ENCODE data around the gene LFNG.

DNA sequence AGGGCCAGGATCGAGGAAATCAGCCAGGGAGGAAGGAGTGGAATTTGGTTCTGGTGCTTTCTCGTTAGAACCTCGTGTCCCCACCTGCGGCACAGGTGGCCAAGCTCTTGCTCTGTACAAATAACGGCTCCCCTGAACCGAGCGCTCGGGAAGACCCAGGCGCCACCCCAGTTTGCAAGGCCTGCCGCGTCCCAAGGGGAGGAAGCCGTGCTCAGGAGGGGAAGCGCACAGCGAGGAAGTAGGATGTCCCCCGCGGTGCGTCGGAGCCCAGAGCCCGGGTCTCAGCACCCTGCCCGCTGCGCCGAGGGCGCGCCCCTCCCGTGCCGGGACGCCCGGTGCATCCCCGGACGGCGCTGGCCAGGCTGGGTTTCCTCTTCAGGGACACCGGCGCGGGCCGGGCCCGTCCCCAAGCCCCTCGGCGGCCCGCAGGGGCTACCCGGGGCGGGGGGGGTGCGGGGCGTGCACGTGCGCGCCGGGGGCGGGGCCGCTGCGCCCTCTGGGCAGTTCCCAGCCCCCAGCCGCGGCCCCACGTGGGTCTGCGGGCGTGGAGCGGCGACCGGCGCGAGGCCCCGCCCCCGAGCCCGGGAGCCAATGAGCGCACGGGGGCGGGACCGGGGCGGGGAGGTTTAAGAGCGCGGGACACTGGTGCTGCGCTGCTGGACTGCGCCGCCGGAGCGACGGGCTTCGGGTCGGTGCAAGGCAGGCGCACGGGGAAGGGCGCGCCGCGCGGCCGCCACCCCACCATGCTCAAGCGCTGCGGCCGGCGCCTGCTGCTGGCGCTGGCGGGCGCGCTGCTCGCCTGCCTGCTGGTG is at the start of gene LFNG:
- TF ChIP-seq ARNTL (CRISPR knock-in tag; IDR thresholded peaks at IDR 0.05) (no peak), NFYB (CRISPR knock-in tag; IDR thresholded peaks at IDR 0.05) (peak; percentile 77), PCBP1 (IDR thresholded peaks at IDR 0.05; ENCODE audit: borderline replicate concordance, low read depth, low read length) (no peak), ZNF138 (CRISPR knock-in tag; IDR thresholded peaks at IDR 0.05; ENCODE audit: low read depth) (no peak), SMARCE1 (IDR thresholded peaks at IDR 0.05; ENCODE audit: borderline replicate concordance) (no peak), HDAC2 (CRISPR knock-in tag; IDR thresholded peaks at IDR 0.05) (no peak), TGIF2 (CRISPR knock-in tag; IDR thresholded peaks at IDR 0.05) (no peak), ZNF775 (CRISPR knock-in tag; IDR thresholded peaks at IDR 0.05; ENCODE audit: borderline replicate concordance) (no peak), ASH2L (IDR thresholded peaks at IDR 0.05; ENCODE audit: insufficient read length, low read depth, low read length) (no peak)
- TF ChIP-seq, protein P1, sequence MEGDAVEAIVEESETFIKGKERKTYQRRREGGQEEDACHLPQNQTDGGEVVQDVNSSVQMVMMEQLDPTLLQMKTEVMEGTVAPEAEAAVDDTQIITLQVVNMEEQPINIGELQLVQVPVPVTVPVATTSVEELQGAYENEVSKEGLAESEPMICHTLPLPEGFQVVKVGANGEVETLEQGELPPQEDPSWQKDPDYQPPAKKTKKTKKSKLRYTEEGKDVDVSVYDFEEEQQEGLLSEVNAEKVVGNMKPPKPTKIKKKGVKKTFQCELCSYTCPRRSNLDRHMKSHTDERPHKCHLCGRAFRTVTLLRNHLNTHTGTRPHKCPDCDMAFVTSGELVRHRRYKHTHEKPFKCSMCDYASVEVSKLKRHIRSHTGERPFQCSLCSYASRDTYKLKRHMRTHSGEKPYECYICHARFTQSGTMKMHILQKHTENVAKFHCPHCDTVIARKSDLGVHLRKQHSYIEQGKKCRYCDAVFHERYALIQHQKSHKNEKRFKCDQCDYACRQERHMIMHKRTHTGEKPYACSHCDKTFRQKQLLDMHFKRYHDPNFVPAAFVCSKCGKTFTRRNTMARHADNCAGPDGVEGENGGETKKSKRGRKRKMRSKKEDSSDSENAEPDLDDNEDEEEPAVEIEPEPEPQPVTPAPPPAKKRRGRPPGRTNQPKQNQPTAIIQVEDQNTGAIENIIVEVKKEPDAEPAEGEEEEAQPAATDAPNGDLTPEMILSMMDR (CRISPR knock-in tag; IDR thresholded peaks at IDR 0.05), result no peak
- TF ChIP-seq, protein P2, sequence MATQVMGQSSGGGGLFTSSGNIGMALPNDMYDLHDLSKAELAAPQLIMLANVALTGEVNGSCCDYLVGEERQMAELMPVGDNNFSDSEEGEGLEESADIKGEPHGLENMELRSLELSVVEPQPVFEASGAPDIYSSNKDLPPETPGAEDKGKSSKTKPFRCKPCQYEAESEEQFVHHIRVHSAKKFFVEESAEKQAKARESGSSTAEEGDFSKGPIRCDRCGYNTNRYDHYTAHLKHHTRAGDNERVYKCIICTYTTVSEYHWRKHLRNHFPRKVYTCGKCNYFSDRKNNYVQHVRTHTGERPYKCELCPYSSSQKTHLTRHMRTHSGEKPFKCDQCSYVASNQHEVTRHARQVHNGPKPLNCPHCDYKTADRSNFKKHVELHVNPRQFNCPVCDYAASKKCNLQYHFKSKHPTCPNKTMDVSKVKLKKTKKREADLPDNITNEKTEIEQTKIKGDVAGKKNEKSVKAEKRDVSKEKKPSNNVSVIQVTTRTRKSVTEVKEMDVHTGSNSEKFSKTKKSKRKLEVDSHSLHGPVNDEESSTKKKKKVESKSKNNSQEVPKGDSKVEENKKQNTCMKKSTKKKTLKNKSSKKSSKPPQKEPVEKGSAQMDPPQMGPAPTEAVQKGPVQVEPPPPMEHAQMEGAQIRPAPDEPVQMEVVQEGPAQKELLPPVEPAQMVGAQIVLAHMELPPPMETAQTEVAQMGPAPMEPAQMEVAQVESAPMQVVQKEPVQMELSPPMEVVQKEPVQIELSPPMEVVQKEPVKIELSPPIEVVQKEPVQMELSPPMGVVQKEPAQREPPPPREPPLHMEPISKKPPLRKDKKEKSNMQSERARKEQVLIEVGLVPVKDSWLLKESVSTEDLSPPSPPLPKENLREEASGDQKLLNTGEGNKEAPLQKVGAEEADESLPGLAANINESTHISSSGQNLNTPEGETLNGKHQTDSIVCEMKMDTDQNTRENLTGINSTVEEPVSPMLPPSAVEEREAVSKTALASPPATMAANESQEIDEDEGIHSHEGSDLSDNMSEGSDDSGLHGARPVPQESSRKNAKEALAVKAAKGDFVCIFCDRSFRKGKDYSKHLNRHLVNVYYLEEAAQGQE (IDR thresholded peaks at IDR 0.05; ENCODE audit: borderline replicate concordance in 1 of 2, low read depth in 1 of 2, low read length in 2 of 2), result no peak
- TF ChIP-seq, protein P3, sequence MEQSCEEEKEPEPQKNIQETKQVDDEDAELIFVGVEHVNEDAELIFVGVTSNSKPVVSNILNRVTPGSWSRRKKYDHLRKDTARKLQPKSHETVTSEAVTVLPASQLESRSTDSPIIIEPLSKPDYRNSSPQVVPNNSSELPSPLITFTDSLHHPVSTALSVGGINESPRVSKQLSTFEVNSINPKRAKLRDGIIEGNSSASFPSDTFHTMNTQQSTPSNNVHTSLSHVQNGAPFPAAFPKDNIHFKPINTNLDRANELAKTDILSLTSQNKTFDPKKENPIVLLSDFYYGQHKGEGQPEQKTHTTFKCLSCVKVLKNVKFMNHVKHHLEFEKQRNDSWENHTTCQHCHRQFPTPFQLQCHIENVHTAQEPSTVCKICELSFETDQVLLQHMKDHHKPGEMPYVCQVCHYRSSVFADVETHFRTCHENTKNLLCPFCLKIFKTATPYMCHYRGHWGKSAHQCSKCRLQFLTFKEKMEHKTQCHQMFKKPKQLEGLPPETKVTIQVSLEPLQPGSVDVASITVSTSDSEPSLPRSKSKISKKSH (CRISPR knock-in tag; IDR thresholded peaks at IDR 0.05; ENCODE audit: borderline replicate concordance), result no peak
- TF ChIP-seq, protein P4, sequence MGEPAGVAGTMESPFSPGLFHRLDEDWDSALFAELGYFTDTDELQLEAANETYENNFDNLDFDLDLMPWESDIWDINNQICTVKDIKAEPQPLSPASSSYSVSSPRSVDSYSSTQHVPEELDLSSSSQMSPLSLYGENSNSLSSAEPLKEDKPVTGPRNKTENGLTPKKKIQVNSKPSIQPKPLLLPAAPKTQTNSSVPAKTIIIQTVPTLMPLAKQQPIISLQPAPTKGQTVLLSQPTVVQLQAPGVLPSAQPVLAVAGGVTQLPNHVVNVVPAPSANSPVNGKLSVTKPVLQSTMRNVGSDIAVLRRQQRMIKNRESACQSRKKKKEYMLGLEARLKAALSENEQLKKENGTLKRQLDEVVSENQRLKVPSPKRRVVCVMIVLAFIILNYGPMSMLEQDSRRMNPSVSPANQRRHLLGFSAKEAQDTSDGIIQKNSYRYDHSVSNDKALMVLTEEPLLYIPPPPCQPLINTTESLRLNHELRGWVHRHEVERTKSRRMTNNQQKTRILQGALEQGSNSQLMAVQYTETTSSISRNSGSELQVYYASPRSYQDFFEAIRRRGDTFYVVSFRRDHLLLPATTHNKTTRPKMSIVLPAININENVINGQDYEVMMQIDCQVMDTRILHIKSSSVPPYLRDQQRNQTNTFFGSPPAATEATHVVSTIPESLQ (CRISPR knock-in tag; conservative IDR thresholded peaks at IDR 0.05), result no peak
- TF ChIP-seq, protein P5, sequence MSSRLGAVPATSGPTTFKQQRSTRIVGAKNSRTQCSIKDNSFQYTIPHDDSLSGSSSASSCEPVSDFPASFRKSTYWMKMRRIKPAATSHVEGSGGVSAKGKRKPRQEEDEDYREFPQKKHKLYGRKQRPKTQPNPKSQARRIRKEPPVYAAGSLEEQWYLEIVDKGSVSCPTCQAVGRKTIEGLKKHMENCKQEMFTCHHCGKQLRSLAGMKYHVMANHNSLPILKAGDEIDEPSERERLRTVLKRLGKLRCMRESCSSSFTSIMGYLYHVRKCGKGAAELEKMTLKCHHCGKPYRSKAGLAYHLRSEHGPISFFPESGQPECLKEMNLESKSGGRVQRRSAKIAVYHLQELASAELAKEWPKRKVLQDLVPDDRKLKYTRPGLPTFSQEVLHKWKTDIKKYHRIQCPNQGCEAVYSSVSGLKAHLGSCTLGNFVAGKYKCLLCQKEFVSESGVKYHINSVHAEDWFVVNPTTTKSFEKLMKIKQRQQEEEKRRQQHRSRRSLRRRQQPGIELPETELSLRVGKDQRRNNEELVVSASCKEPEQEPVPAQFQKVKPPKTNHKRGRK (CRISPR knock-in tag; IDR thresholded peaks at IDR 0.05), result no peak

All from HepG2 (cell line).